Peyer's patch (tissue), 4 donors: ENCODE results near the gene MAPK6.

Experiments
- CTCF ChIP-seq, 6 experiments: fragments of 450-650 bp in 4 of 6; fragments of 200-600 bp in 2 of 6; sonication (generic) in 1 of 6; IDR thresholded peaks; one replicate each; pipeline ENCODE4 v1.5.1; 2017 to 2019; ENCODE audit warnings: antibody characterized with exemption in 6 of 6, mild to moderate bottlenecking in 3 of 6, moderate library complexity in 1 of 6
- POLR2A ChIP-seq, 2 donors: fragments of 450-650 bp; IDR thresholded peaks; one replicate each; pipeline ENCODE4 v1.5.1; 2017; ENCODE audit warnings: antibody characterized with exemption in 2 of 2, mild to moderate bottlenecking in 2 of 2, moderate library complexity in 2 of 2

- TF ChIP-seq CTCF (IDR thresholded peaks at IDR 0.05) (peak in 3 of 6 experiments; percentile 24 to 41 (median 34)), POLR2A (IDR thresholded peaks at IDR 0.05) (no peak)
Measured at GRCh38 chr15:52021128-52021671, 2.2 kb downstream of the MAPK6 start.
